Peyer's patch (tissue), 4 donors: ENCODE measurements around the gene HELQ. TPM values are rescaled to one million over a fixed set of nuclear protein-coding genes. Genes with fewer than 3 reads are reported as not detected.
"Not testable (repeated sequence)": the region's sequence is repeated elsewhere in the genome, so short reads cannot be mapped to it uniquely, and the experiment has no call there.

Experiments used
- DNase-seq, 3 donors: peaks; one replicate each; pipeline ENCODE4 v3.0.0-alpha.2; 2017 to 2019
- H3K27ac ChIP-seq, 4 donors: fragments of 200-600 bp; sonication (generic); one replicate each; pipeline ENCODE4 v1.5.1; 2016 to 2019
- H3K27me3 ChIP-seq, 2 donors: fragments of 200-600 bp; sonication (generic); one replicate each; pipeline ENCODE4 v1.5.1; 2019
- H3K36me3 ChIP-seq, 3 donors: fragments of 200-600 bp; sonication (generic); one replicate each; pipeline ENCODE4 v1.5.1; 2016 to 2019
- H3K4me1 ChIP-seq, 4 donors: fragments of 200-600 bp; sonication (generic); one replicate each; pipeline ENCODE4 v1.5.1; 2016 to 2019
- H3K4me3 ChIP-seq, 4 donors: fragments of 200-600 bp; sonication (generic); 1 replicate in 3 of 4; 2 replicates in 1 of 4; pipeline ENCODE4 v1.5.1; 2016 to 2019; ENCODE audit warnings: mild to moderate bottlenecking in 1 of 4
- H3K9me3 ChIP-seq, 4 donors: fragments of 200-600 bp; sonication (generic); one replicate each; pipeline ENCODE4 v1.5.1; 2016 to 2019; ENCODE audit warnings: mild to moderate bottlenecking in 1 of 4
- POLR2A ChIP-seq, 2 donors: fragments of 450-650 bp; IDR thresholded peaks; one replicate each; pipeline ENCODE4 v1.5.1; 2017; ENCODE audit warnings: antibody characterized with exemption in 2 of 2, mild to moderate bottlenecking in 2 of 2, moderate library complexity in 2 of 2
- total RNA-seq, 4 donors: library from RNA; depleted of rRNA; stranded (reverse); fragments of >200 nt; gene quantifications; one replicate each; pipeline ENCODE4 v1.1.0, GENCODE V29; 2016
- TF ChIP-seq, protein P1 (sequence below), 6 experiments: fragments of 450-650 bp in 4 of 6; fragments of 200-600 bp in 2 of 6; sonication (generic) in 1 of 6; IDR thresholded peaks; one replicate each; pipeline ENCODE4 v1.5.1; 2017 to 2019; ENCODE audit warnings: antibody characterized with exemption in 6 of 6, mild to moderate bottlenecking in 3 of 6, moderate library complexity in 1 of 6

The HELQ gene
- total RNA-seq, 4 donors from 2014 or later, result 17.0 to 59.4 (median 20.4) TPM

GRCh38 chr4:83405844-83406816 is 49.5 kb downstream of the HELQ start:
- Histone ChIP-seq H3K4me3 (no peak overlapping the region), H3K27ac (no peak overlapping the region), H3K36me3 (peaks cover 0 to 27% (median 0%) of the 10 kb centered on the region in 3 donors), H3K4me1 (no peaks in the 10 kb centered on the region), H3K27me3 (no peaks in the 10 kb centered on the region), H3K9me3 (no peaks in the 10 kb centered on the region)
- DNase-seq, result no peak
- no peak for TF ChIP-seq POLR2A (IDR thresholded peaks at IDR 0.05)
- TF ChIP-seq, protein P1, sequence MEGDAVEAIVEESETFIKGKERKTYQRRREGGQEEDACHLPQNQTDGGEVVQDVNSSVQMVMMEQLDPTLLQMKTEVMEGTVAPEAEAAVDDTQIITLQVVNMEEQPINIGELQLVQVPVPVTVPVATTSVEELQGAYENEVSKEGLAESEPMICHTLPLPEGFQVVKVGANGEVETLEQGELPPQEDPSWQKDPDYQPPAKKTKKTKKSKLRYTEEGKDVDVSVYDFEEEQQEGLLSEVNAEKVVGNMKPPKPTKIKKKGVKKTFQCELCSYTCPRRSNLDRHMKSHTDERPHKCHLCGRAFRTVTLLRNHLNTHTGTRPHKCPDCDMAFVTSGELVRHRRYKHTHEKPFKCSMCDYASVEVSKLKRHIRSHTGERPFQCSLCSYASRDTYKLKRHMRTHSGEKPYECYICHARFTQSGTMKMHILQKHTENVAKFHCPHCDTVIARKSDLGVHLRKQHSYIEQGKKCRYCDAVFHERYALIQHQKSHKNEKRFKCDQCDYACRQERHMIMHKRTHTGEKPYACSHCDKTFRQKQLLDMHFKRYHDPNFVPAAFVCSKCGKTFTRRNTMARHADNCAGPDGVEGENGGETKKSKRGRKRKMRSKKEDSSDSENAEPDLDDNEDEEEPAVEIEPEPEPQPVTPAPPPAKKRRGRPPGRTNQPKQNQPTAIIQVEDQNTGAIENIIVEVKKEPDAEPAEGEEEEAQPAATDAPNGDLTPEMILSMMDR (IDR thresholded peaks at IDR 0.05), result no peak

- not testable (repeated sequence) for H3K27me3 ChIP-seq, H3K4me1 ChIP-seq, H3K27ac ChIP-seq, H3K4me3 ChIP-seq, H3K9me3 ChIP-seq, DNase-seq, H3K36me3 ChIP-seq
Observed at GRCh38 chr4:83398158-83398557, 57.5 kb downstream of the HELQ start.

DNA sequence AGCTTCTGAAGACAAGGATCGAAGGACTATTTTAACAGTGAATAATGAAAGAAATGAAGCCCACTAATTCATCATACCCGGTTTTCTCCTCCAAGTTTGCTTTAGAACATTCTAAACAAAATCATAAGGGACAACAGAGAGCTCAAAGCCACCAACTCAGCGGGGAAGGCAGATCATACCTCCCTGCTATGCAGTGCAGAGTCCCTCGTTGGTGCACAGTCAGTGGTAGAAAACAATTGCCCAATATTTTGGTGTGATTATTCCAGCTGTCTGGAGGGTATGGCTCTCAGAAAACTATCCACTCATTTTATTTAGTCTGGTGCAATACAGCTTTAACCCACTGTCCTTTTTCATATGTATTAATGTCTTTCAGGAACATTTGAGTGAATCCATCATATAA is 61.7 kb downstream of the HELQ start:
- TF ChIP-seq, protein P1 (IDR thresholded peaks at IDR 0.05), result no peak
- no peak for TF ChIP-seq POLR2A (IDR thresholded peaks at IDR 0.05)

DNA sequence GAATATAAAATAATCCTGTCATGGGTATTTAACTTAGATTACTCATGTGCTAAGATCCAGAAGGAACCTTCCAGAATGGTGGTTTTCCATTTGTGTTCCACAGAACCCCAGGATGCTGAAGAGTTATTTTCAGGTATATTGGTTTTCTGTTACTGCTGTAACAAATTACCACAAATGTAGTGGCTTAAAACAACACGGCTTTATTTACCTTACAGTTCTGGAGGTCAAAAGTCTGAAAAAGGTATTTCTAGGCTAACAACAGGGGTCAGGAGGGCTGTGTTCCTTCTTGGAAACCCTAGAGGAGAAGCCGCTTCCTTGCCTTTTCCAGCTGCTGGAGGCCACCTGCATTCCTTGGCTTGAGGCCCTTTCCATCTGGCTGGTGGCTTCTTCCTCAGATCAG is 63.1 kb downstream of the HELQ start:
- Histone ChIP-seq H3K27ac (no peak overlapping the region), H3K36me3 (no peaks in the 10 kb centered on the region), H3K9me3 (peaks cover 0 to under 1% (median 0%) of the 10 kb centered on the region in 4 donors), H3K27me3 (no peaks in the 10 kb centered on the region), H3K4me1 (no peaks in the 10 kb centered on the region), H3K4me3 (no peak overlapping the region)
- DNase-seq, result no peak
- TF ChIP-seq, protein P1 (IDR thresholded peaks at IDR 0.05), result no peak
- no peak for TF ChIP-seq POLR2A (IDR thresholded peaks at IDR 0.05)

More for the DNA sequence above, 61.7 kb downstream of the HELQ start:
- no peaks in the 10 kb centered on the region for H3K27me3 ChIP-seq
- no peaks in the 10 kb centered on the region for H3K36me3 ChIP-seq
- H3K4me1 ChIP-seq, result no peaks in the 10 kb centered on the region
- H3K27ac ChIP-seq, result no peak overlapping the region
- H3K9me3 ChIP-seq, result peaks cover 0 to 6% (median 0%) of the 10 kb centered on the region in 4 donors
- DNase-seq, result no peak
- no peak overlapping the region for H3K4me3 ChIP-seq

- no peaks in the 10 kb centered on the region for H3K9me3 ChIP-seq
- H3K27me3 ChIP-seq, result no peaks in the 10 kb centered on the region
- no peak for TF ChIP-seq POLR2A (IDR thresholded peaks at IDR 0.05)
- TF ChIP-seq, protein P1 (IDR thresholded peaks at IDR 0.05), result no peak
- H3K27ac ChIP-seq, result no peak overlapping the region
- H3K4me1 ChIP-seq, result no peaks in the 10 kb centered on the region
- H3K36me3 ChIP-seq, result no peaks in the 10 kb centered on the region
- DNase-seq, result no peak
- H3K4me3 ChIP-seq, result no peak overlapping the region
Observed at GRCh38 chr4:83390944-83391343, 64.7 kb downstream of the HELQ start.

DNA sequence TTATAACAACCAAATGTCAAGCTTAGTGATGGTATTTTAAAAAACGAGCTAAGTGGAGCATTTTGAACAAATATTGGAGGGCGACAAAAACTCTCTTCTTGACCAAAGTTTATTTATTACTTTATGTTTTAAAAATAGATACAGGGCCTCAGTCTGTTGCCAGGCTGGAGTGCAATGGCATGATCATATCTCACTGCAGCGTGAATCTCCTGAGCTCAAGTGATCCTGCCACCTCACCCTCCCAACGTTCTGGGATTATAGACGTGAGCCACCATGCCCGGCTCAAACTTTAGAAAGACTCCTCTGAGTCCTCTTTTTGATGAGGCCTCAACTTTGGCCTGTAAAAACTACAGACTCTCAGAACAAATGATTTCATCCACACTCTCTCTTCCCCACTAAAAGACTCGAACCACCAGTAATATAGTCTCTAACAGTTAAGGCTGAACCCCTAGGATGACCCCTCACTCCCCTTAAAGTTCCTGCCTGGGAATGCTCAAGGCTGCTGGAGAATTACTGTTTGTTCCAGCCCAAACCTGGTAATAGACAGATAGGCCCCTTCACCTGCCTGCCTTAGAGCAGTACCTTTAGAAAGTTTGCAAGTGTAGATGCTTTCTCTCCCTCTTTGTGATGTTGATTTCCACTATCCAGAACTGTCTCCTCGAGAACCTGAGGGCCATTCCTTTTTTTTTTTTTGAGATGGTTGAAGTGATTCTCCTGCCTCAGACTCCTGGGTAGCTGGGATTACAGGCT is 65.7 kb downstream of the HELQ start:
- Histone ChIP-seq H3K4me3 (no peak overlapping the region), H3K9me3 (no peaks in the 10 kb centered on the region), H3K36me3 (no peaks in the 10 kb centered on the region), H3K4me1 (no peaks in the 10 kb centered on the region), H3K27me3 (no peaks in the 10 kb centered on the region), H3K27ac (no peak overlapping the region)
- no peak for TF ChIP-seq POLR2A (IDR thresholded peaks at IDR 0.05)
- TF ChIP-seq, protein P1 (IDR thresholded peaks at IDR 0.05), result no peak
- no peak for DNase-seq
